T-cell (primary cell): ENCODE results near the gene ARHGAP21. TPM values are rescaled to one million over a fixed set of nuclear protein-coding genes. Genes with fewer than 3 reads are reported as not detected.

Experiments used
- ATAC-seq, 4 experiments: fragments of 200-7000 bp in 3 of 4; fragments of 150-1000 bp in 1 of 4; cut with Tn5 transposase; replicated peaks in 1 of 4; 1 replicate in 3 of 4; 2 replicates in 1 of 4; pipeline ENCODE4 v1.10.0; 2021; ENCODE audit warnings: moderate library complexity in 3 of 4, mild to moderate bottlenecking in 2 of 4, moderate number of reproducible peaks in 1 of 4
- CTCF ChIA-PET, 2 donors: fragments of 300-600 bp; sonication (Branson Sonifier 250); formaldehyde crosslinking; loops; one replicate each; lab custom pipeline; 2022; ENCODE audit warnings: antibody characterized with exemption in 2 of 2; lab: Charles Lee
- POLR2A ChIA-PET, 2 donors: fragments of 300-600 bp; sonication (Branson Sonifier 250); formaldehyde crosslinking; loops; one replicate each; lab custom pipeline; 2022; ENCODE audit warnings: antibody characterized with exemption in 2 of 2; lab: Charles Lee
- DNase-seq, 35 experiments: peaks; one replicate each; pipeline versions ENCODE4 v3.0.0 to v3.0.0-alpha.2; 2013 to 2023
- H3K27ac ChIP-seq: one replicate; pipeline ENCODE4 v1.5.1; 2013; ENCODE audit warnings: low read length
- H3K27me3 ChIP-seq, 2 experiments: replicated peaks in 1 of 2; 1 replicate in 1 of 2; 2 replicates in 1 of 2; pipeline versions ENCODE4 v1.6.1 to v1.7.0; 2013; ENCODE audit warnings: low read length in 1 of 2, mixed read lengths in 1 of 2; ENCODE audit not compliant: control insufficient read depth in 2 of 2, insufficient read depth in 2 of 2; ENCODE audit errors: extremely low read depth in 1 of 2
- H3K36me3 ChIP-seq, 2 donors: 1 replicate in 1 of 2; 2 replicates in 1 of 2; pipeline versions ENCODE4 v1.6.1 to v1.7.0; 2013; ENCODE audit warnings: low read length in 1 of 2; ENCODE audit not compliant: control insufficient read depth in 2 of 2, insufficient read depth in 1 of 2; ENCODE audit errors: extremely low read depth in 1 of 2
- H3K4me1 ChIP-seq, 2 experiments: 1 replicate in 1 of 2; 2 replicates in 1 of 2; pipeline versions ENCODE4 v1.6.1 to v1.7.0; 2013; ENCODE audit warnings: low read length in 2 of 2, mixed read lengths in 1 of 2; ENCODE audit not compliant: insufficient read depth in 2 of 2, control insufficient read depth in 1 of 2; ENCODE audit errors: extremely low read depth in 1 of 2
- H3K4me3 ChIP-seq, 2 donors: 1 replicate in 1 of 2; 2 replicates in 1 of 2; pipeline versions ENCODE4 v1.5.1 to v1.7.0; 2013; ENCODE audit warnings: mild to moderate bottlenecking in 2 of 2, low read length in 1 of 2, moderate library complexity in 1 of 2; ENCODE audit not compliant: control insufficient read depth in 1 of 2; ENCODE audit errors: extremely low read depth in 1 of 2
- H3K9me3 ChIP-seq: 2 replicates; pipeline ENCODE4 v1.7.0; 2013
- H3K27ac Mint-ChIP-seq, 2 donors: one replicate each; pipeline ENCODE4 v1.8.0; 2020 to 2021; ENCODE audit warnings: mild to moderate bottlenecking in 2 of 2, mixed read lengths in 2 of 2
- H3K27me3 Mint-ChIP-seq, 2 donors: one replicate each; pipeline ENCODE4 v1.8.0; 2021 to 2022; ENCODE audit warnings: mixed read lengths in 2 of 2
- H3K36me3 Mint-ChIP-seq: one replicate; pipeline ENCODE4 v1.8.0; 2021; ENCODE audit warnings: mixed read lengths
- H3K4me1 Mint-ChIP-seq, 3 donors: one replicate each; pipeline ENCODE4 v1.8.0; 2020 to 2022; ENCODE audit warnings: mixed read lengths in 3 of 3, mild to moderate bottlenecking in 1 of 3
- H3K4me3 Mint-ChIP-seq, 3 donors: one replicate each; pipeline ENCODE4 v1.8.0; 2020 to 2022; ENCODE audit warnings: mild to moderate bottlenecking in 3 of 3, mixed read lengths in 3 of 3, moderate library complexity in 3 of 3
- H3K9me3 Mint-ChIP-seq, 3 donors: one replicate each; pipeline ENCODE4 v1.8.0; 2020 to 2022; ENCODE audit warnings: mixed read lengths in 3 of 3
- WGBS: methylation state at CpG from one replicate; pipeline ENCODE4 v1.1.5; 2013; ENCODE audit warnings: missing lambda C conversion rate; ENCODE audit not compliant: insufficient coverage; 5-methylcytosine and 5-hydroxymethylcytosine counted together
- total RNA-seq, 35 experiments: library from RNA in 6 of 35; stranded (reverse) in 6 of 35; fragments of 120-200 nt in 1 of 35; gene quantifications; one replicate each; pipeline versions ENCODE4 v1.2.1 to v1.2.4 and lab custom pipeline; 2013 to 2026

ARHGAP21 gene
- total RNA-seq, 5 donors from 2014 or later (not counting 1 experiment from before 2014, with no cell fraction given): 19.1 to 45.8 (median 26.1) TPM

- no peaks in the 10 kb centered on the region for H3K27me3 Mint-ChIP-seq
- H3K4me3 Mint-ChIP-seq: no peak overlapping the region
- no peak for ATAC-seq
- no peak overlapping the region for H3K4me3 ChIP-seq
- DNase-seq: no peak
- H3K36me3 Mint-ChIP-seq: peaks cover 2% of the 10 kb centered on the region
- no peaks in the 10 kb centered on the region for H3K36me3 ChIP-seq
- no peaks in the 10 kb centered on the region for H3K27me3 ChIP-seq
- no peaks in the 10 kb centered on the region for H3K9me3 Mint-ChIP-seq
- POLR2A ChIA-PET: no interaction called here
- H3K27ac Mint-ChIP-seq: no peak overlapping the region
- CTCF ChIA-PET: interaction anchor here in 1 of 2 donors (0.7 kb wide), 1 partner anchor 48 kb away, joined by 7 read pairs; no protein-coding TSS in a partner anchor
- no peak overlapping the region for H3K27ac ChIP-seq
- 100% methylated on average over 4 of the region's 5 CpGs for WGBS
- H3K9me3 ChIP-seq: no peaks in the 10 kb centered on the region
- peaks cover 0 to 6% (median 4%) of the 10 kb centered on the region in 3 donors for H3K4me1 Mint-ChIP-seq
- H3K4me1 ChIP-seq: no peaks in the 10 kb centered on the region
Measured at GRCh38 chr10:24694086-24694485, 29.6 kb downstream of the ARHGAP21 start.

- POLR2A ChIA-PET: no interaction called here
- Histone ChIP-seq H3K27me3 (no peaks in the 10 kb centered on the region), H3K36me3 (no peaks in the 10 kb centered on the region), H3K4me3 (no peak overlapping the region), H3K27ac (no peak overlapping the region), H3K4me1 (no peaks in the 10 kb centered on the region), H3K9me3 (no peaks in the 10 kb centered on the region)
- peaks cover 4 to 13% (median 13%) of the 10 kb centered on the region in 3 donors for H3K4me1 Mint-ChIP-seq
- no peaks in the 10 kb centered on the region for H3K27me3 Mint-ChIP-seq
- CTCF ChIA-PET: no interaction called here
- DNase-seq: no peak
- H3K4me3 Mint-ChIP-seq: no peak overlapping the region
- 100% methylated on average over 2 of the region's 4 CpGs for WGBS
- H3K9me3 Mint-ChIP-seq: no peaks in the 10 kb centered on the region
- peaks cover 2% of the 10 kb centered on the region for H3K36me3 Mint-ChIP-seq
- H3K27ac Mint-ChIP-seq: no peak overlapping the region
- no peak for ATAC-seq
Measured at GRCh38 chr10:24690961-24691512, 32.6 kb downstream of the ARHGAP21 start.

GRCh38 chr10:24685958-24686540 is 37.6 kb downstream of the ARHGAP21 start:
- ChIA-PET CTCF (no interaction called here), POLR2A (interaction anchor here in 1 of 2 donors (0.6 kb wide), 1 partner anchor 1822 kb away, joined by 3 read pairs; no protein-coding TSS in a partner anchor)
- Mint-ChIP-seq H3K36me3 (peaks cover 2% of the 10 kb centered on the region), H3K9me3 (no peaks in the 10 kb centered on the region), H3K27me3 (no peaks in the 10 kb centered on the region), H3K27ac (no peak overlapping the region), H3K4me3 (no peak overlapping the region), H3K4me1 (peaks cover 4 to 13% (median 12%) of the 10 kb centered on the region in 3 donors)
- H3K27me3 ChIP-seq: no peaks in the 10 kb centered on the region
- H3K27ac ChIP-seq: no peak overlapping the region
- no peaks in the 10 kb centered on the region for H3K4me1 ChIP-seq
- H3K9me3 ChIP-seq: no peaks in the 10 kb centered on the region
- no CpG with 5 or more reads among the region's 4 CpGs for WGBS
- ATAC-seq (no peak), DNase-seq (no peak)
- H3K36me3 ChIP-seq: no peaks in the 10 kb centered on the region
- no peak overlapping the region for H3K4me3 ChIP-seq

GRCh38 chr10:24683554-24683953 is 40.1 kb downstream of the ARHGAP21 start:
- H3K4me3 ChIP-seq: no peak overlapping the region
- no peak overlapping the region for H3K27ac ChIP-seq
- no peaks in the 10 kb centered on the region for H3K9me3 ChIP-seq
- Mint-ChIP-seq H3K36me3 (peaks cover 6% of the 10 kb centered on the region), H3K9me3 (peaks cover 0 to 5% (median 0%) of the 10 kb centered on the region in 3 donors), H3K4me3 (no peak overlapping the region), H3K4me1 (peaks cover 4 to 9% (median 7%) of the 10 kb centered on the region in 3 donors), H3K27ac (no peak overlapping the region), H3K27me3 (no peaks in the 10 kb centered on the region)
- ChIA-PET POLR2A (no interaction called here), CTCF (no interaction called here)
- no peak for DNase-seq
- no peaks in the 10 kb centered on the region for H3K4me1 ChIP-seq
- no peak for ATAC-seq
- no peaks in the 10 kb centered on the region for H3K36me3 ChIP-seq
- no peaks in the 10 kb centered on the region for H3K27me3 ChIP-seq

GRCh38 chr10:24681572-24682088 is 42.1 kb downstream of the ARHGAP21 start:
- Mint-ChIP-seq H3K4me3 (no peak overlapping the region), H3K9me3 (peaks cover 0 to 5% (median 0%) of the 10 kb centered on the region in 3 donors), H3K36me3 (peaks cover 6% of the 10 kb centered on the region), H3K27ac (no peak overlapping the region), H3K4me1 (peaks cover 0 to 1% (median 0%) of the 10 kb centered on the region in 3 donors), H3K27me3 (no peaks in the 10 kb centered on the region)
- ATAC-seq (no peak), DNase-seq (no peak)
- no peaks in the 10 kb centered on the region for H3K9me3 ChIP-seq
- 91% methylated on average over 3 of the region's 6 CpGs for WGBS
- CTCF ChIA-PET: interaction anchor here in 1 of 2 donors (0.6 kb wide), 1 partner anchor 398 kb away, joined by 3 read pairs; no protein-coding TSS in a partner anchor
- no peaks in the 10 kb centered on the region for H3K4me1 ChIP-seq
- POLR2A ChIA-PET: no interaction called here
- H3K36me3 ChIP-seq: no peaks in the 10 kb centered on the region
- H3K27ac ChIP-seq: no peak overlapping the region
- no peaks in the 10 kb centered on the region for H3K27me3 ChIP-seq
- H3K4me3 ChIP-seq: no peak overlapping the region

- no peak for DNase-seq
- WGBS: 100% methylated on average over 1 of the region's 3 CpGs
- Histone ChIP-seq H3K4me1 (no peaks in the 10 kb centered on the region), H3K27me3 (no peaks in the 10 kb centered on the region), H3K27ac (no peak overlapping the region), H3K36me3 (no peaks in the 10 kb centered on the region), H3K4me3 (no peak overlapping the region), H3K9me3 (no peaks in the 10 kb centered on the region)
- no peaks in the 10 kb centered on the region for H3K27me3 Mint-ChIP-seq
- POLR2A ChIA-PET: no interaction called here
- H3K4me1 Mint-ChIP-seq: no peaks in the 10 kb centered on the region
- CTCF ChIA-PET: no interaction called here
- peaks cover 0 to 5% (median 0%) of the 10 kb centered on the region in 3 donors for H3K9me3 Mint-ChIP-seq
- H3K27ac Mint-ChIP-seq: no peak overlapping the region
- ATAC-seq: no peak
- H3K4me3 Mint-ChIP-seq: no peak overlapping the region
- H3K36me3 Mint-ChIP-seq: peaks cover 6% of the 10 kb centered on the region
Measured at GRCh38 chr10:24680647-24681524, 42.8 kb downstream of the ARHGAP21 start.
